Stimulated activated CD4-positive, alpha-beta T cell treated with anti-CD3 and anti-CD28 coated beads, Interleukin-4, amount 100 ng/mL, for 4 hours (primary cell): ENCODE data around the gene ACOT9.
"Not testable (repeated sequence)": the region's sequence is repeated elsewhere in the genome, so short reads cannot be mapped to it uniquely, and the experiment has no call there.

Experiments
- DNase-seq, 2 experiments: peaks; one replicate each; pipeline ENCODE4 v3.0.0-alpha.2; 2020

Gene ACOT9, protein sequence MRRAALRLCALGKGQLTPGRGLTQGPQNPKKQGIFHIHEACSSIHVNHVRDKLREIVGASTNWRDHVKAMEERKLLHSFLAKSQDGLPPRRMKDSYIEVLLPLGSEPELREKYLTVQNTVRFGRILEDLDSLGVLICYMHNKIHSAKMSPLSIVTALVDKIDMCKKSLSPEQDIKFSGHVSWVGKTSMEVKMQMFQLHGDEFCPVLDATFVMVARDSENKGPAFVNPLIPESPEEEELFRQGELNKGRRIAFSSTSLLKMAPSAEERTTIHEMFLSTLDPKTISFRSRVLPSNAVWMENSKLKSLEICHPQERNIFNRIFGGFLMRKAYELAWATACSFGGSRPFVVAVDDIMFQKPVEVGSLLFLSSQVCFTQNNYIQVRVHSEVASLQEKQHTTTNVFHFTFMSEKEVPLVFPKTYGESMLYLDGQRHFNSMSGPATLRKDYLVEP

DNA sequence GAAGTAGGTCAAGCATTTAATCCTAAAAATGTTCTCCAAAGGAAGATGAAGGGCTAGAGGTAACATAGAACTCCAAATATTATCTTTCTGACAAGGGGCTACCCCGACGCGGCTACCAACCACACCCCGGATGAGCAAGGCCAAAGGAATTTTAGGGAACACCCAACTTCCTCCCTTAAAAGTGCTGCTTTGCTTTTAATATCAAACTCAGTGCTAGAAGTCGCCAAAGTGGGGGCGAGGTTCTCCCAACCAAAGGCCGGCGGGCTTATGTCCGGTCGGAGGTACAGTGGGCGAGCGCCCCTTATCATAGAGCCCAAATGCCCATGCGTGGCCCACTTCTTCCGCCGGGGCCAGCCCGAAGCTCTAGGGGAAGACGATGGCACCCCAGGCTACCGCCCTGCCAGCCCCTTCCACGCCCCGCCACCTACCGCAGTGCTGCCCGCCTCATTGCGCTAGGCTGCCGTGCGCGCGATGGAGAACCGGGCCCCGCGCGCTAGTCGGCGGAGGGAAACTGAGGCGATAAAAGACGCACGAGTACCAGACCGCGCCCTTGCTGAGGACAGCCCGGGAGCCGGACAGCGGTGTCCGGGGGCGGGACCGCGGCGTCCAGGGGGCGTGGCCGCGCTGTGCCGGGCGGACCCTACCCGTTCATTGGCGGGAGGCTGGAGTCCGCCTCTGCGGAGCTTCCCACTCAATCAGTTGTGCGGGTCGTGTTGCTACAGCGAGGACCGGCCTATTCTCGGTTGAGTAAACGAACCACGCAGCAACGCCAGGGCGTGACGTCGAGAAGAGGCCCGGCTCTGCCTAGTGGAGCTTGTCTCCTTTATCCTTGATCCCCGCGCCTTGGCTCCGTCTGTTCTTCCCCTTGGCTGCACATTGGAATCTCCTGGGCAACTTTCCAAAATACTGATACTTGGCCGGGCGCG lies at the start of gene ACOT9:
ACOT9 (minus strand) TSS at position 580 of the 926 bp plus-strand sequence; CDS start at position 448, 132 bp downstream.
- DNase-seq, result peak; percentile 53 to 55

DNA sequence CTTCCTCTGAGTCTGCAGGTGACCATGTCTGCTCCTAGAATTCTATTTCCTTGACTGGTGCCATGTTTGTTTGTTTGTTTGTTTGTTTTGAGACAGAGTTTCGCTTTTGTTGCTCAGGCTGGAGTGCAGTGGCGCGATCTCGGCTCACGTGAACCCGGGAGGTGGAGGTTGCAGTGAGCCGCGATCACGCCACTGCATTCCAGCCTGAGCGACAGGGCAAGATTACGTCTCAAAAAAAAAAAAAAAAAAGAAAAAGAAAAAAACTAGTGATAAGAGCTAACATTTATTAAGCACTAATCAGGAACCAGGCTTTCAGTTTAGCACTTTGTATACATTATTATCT lies 47.0 kb upstream of the ACOT9 start:
- DNase-seq, result no peak

DNA sequence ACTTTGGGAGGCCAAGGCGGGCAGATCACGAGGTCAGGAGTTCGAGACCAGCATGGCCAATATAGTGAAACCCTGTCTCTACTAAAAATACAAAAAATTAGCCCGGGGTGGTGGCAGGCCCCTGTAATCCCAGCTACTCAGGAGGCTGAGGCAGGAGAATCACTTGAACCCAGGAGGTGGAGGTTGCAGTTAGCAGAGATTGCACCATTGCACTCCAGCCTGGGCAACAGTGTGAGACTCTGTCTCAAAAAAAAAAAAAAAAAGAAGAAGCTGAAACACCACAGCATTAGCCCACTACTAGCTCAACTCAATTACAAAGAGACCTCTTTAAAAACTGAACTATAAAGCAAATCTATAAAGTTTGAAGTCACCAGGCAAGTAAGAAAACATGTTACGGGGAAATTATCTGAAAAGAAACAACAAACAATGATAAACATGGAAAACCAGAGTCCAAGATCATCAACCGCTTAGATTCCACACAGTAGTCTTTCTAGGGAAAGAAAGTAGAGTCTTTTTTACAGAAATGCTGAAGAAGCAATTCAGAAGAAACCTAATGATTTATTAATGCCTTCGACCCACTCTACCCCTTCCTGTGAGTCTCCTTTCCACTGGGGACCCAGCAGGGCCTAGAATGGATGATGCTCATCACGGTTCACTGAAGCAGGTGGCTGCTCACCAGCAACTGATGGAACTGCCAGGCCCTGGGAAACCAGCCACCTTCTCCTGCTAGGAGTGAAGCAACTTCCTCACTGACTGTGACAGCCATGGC lies 46.5 kb upstream of the ACOT9 start:
- no peak for DNase-seq

DNA sequence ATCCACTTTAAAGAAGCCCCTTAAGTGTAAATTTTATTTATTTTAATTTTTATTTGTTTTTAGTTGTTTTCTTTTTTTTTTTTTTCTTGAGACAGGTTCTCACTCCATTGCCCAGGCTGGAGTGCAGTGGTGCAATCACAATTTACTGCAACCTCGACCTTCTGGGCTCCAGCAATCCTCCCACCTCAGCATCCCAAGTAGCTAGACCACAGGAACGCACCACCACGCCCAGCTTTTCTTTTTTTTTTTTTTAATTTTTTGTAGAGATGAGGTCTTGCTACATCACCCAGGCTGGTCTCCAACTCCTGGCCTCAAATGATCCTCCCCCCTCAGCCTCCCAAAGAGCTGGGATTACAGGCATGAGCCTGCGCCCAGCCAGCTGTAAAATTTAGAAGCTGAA lies 45.9 kb upstream of the ACOT9 start:
- no peak for DNase-seq

DNA sequence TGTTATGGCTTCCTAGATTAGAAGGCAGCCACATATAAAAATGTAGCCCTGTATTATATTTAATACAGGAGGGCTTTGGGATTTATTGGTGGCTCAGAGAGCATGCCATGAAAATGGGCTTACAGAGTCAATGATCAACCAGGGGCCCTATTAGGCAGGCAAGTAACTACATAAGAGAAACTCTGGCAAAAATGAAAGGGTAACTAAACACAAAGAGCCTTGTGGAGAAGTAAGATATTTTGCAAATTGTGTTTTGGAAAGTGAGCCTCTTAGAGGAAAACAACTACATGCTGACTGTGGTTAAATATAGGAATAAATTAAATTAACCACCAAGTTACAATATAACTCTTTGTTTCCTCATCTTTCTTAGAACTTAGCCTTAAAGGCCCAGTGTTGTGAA lies 45.4 kb upstream of the ACOT9 start:
- no peak for DNase-seq

DNA sequence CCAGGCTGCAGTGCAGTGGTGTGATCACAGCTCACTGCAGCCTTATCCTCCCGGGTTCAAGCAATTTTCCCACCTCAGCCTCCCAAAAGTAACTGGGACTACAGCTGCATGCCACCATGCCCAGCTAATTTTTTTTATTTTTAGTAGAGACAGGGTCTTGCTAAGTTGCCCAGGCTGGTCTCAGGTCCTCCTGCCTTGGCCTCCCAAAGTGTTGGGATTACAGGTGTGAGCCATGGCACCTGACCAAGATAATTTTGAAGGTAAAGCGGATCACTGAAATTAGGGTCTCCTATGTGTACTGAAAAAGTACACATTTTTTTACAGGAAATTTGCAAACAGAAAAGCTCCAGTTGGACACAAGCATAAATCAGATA lies 44.7 kb upstream of the ACOT9 start:
- no peak for DNase-seq

DNA sequence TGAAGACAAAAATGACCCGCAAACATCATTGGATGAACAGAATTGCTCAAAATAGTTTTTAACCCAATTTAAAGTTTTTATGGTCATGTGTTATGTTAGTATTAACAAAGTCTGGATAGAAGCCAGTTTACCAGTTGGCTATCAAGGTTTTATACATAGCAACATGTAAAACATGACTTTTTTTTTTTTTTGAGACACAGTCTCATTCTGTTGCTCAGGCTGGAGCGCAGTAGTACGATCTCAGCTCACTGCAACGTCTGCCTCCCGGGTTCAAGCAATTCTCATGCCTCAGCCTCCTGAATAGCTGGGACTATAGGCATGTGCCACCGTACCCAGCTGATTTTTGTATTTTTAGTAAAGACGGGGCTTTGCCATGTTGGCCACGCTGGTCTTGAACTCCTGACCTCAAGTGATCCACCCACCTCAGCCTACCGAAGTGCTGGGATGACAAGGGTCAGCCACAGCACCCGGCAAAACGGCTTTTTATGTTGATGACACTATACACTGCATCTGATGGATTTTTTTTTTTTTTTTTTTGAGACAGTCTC lies 43.3 kb upstream of the ACOT9 start:
- no peak for DNase-seq

DNA sequence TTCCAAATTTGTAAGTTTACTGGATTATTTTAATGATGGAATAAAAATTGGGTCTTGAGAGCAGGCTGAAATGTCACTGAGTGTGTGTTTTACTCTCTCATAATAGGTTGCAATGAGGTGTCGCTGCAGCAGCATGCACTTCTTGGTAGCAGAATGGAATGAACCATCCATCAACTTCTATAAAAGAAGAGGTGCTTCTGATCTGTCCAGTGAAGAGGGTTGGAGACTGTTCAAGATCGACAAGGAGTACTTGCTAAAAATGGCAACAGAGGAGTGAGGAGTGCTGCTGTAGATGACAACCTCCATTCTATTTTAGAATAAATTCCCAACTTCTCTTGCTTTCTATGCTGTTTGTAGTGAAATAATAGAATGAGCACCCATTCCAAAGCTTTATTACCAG lies 42.5 kb upstream of the ACOT9 start:
- DNase-seq, result no peak

DNA sequence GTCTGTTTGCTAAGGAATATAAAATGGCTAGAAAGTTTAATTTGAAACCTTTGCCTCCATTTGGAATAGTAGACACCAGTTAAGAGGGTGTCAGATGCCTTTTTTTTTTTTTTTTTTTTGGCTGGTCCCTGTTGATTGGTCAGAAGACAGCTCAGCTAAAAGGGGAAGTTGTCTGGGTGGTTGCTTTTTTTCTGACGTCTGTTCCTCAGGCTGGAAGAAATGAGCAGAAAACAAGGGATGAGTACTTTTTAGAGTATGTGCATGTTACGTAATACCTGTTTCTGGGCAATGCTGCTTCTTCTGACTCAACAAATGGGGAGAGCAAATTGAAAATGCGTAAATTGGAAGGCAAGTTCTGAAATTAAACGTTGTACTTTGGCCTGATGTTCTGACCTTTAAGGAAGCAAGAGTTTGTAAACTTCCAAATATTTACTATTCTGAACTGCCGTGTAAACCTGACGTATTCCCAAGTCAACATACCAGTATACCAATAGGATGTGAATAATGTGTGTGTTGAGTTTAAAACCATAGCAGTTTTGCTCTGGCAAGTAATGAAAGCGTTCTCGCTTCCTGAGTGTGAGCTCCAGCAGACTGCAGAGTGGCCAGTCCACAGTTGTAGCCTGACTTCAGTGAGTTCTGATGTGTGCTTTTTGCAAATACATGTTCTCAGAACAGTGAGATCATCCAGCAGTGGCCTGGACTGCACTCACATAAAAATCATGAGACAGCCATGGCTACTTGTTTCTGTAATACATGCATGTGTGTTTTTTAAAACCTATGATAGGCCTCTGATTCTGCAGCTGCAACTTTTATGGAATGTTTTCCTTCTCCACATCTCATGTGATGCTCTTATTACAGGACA lies 41.6 kb upstream of the ACOT9 start:
- no peak for DNase-seq

DNA sequence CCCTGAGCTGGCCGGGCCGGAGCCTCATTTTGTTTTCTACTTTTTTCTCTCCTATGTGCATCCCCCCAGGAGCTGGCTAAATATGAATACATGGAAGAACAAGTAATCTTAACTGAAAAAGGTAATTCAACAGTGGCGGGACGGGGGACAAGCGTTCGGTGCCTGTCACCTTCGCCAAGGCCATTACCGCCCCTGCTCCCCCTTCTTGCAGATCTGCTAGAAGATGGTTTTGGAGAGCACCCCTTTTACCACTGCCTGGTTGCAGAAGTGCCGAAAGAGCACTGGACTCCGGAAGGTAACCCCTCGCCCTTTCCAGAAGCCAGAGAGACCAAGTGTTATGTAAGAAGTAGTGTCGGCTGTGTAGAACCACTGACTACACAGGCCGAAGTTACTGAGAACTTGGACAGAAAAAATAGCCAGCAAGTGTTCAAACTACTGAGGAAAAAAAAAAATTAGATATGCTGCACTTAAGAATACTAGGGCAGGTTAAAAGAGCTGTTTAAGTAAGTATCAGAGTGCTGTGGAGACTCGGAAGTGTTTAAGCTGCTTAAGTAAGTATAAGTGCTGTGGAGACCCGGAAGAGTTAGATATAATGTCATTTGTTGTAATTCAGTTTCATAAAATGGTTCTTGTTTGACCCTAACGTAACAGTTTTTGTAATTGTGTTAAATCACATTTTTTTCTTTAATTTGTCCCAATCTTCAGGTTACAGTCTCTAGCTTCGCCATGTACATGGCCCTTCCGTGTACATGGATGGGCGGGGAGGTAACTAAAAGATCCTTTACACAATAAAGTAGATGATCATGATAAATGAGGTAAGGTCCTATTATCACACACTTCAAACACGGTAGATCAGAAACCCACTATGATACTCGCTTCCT lies 40.8 kb upstream of the ACOT9 start:
- DNase-seq, result no peak

DNA sequence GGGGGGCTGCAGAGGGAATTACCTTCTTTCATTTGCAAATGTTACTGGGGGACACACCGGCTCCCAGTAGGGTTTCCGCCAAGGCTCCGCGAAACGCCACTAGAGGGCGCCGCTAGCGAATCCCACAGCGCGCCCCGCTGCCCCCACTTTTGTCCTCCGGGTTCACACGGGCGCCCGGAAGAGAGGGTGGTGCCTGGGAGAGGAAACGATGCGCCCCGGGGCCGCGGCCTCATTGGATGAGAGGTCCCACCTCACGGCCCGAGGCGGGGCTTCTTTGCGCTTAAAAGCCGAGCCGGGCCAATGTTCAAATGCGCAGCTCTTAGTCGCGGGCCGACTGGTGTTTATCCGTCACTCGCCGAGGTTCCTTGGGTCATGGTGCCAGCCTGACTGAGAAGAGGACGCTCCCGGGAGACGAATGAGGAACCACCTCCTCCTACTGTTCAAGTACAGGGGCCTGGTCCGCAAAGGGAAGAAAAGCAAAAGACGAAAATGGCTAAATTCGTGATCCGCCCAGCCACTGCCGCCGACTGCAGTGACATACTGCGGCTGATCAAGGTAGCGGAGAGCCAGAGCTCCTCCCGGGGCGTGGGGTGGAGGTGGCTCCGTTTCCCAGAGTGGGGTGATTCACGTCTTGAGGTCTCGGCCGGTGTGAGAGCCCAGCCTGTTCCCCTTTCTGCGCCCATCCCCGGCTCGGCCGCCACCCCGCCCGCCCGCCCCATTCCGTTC lies 40.0 kb upstream of the ACOT9 start, which contains the start of gene SAT1:
SAT1 (plus strand) TSS at position 311 of the 726 bp plus-strand sequence; CDS start at position 490, 179 bp downstream.
- DNase-seq, result peak; percentile 86 to 93

DNA sequence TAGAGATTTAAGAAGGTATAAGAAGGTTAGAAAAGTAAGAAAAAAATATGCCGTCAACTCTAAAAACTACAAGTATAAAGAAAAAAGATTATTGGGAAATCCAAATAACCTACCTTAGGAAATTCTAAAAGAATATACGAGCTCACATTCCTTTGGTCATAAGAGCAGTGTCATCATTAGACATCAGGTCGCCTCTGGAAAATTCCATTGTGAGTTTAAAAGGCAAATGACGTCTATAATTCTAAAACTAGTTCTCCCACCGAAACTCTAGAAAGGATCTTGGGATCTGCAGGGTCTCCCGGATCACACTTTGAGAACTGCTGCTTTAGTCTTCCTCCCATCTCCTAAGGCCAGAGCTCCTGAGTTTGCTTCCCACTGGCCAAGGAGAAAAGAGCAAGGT lies 39.4 kb upstream of the ACOT9 start:
- no peak for DNase-seq

DNA sequence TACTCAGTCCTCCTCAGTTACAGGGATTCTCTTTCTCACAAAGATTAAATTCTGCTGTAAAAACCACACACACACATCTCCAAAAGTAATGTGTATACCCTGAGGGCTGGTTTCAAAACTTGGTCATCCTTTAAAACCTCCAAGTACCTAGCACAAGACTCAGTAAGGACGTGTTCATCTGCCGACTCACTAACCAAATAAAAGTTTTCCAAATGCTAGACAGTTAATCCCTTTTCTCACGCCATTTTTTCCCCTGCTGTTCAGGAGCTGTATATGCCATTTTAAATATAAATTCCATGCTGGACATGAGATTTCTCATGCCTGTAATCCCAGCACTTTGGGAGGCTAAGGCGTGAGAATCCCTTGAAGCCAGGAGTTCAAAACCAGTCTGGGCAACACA lies 35.9 kb upstream of the ACOT9 start:
- DNase-seq, result no peak

DNA sequence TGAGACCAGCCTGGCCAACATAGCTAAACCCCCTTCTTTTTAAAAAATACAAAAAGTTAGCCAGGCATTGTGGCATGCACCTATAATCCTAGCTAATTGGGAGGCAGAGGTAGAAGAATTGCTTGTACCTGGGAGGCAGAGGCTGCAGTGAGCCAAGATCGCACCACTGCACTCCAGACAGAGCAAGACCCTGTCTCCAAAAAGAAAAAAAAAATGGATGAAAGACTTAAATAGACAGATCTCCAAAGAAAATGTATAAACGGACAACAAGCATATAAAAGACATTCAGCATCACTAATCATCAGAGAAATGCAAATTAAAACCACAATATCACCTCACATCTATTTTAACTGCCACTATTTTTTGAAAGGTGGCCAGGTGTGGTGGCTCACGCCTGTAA lies 33.3 kb upstream of the ACOT9 start:
- DNase-seq, result no peak

DNA sequence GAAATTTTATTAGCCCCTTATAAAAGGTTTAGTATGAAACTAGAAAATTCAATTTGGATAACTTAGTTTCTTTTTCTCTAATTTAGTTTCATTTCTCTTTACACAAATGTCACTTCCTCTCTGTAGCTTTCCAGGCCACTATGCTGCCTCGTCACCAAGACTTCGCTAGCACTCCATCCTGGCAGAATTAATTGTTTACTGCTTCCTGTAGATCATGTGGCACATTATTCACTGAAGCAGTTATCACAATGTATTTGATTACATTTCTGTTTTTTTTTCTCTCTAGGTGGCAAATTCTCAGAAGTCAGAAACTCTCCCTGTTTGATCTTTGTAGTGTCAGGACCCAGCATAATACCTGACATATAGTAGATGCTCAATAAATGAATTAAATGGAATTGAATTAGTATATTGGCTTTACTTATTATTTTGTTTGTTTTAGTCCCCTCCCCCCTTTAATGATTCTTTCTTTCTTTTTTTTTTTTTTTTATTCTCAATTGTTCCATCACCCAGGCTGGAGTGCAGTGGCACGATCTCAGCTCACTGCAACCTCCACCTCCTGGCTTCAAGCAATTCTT lies 30.6 kb upstream of the ACOT9 start:
- peak in 1 of 2 experiments; percentile 66 for DNase-seq

DNA sequence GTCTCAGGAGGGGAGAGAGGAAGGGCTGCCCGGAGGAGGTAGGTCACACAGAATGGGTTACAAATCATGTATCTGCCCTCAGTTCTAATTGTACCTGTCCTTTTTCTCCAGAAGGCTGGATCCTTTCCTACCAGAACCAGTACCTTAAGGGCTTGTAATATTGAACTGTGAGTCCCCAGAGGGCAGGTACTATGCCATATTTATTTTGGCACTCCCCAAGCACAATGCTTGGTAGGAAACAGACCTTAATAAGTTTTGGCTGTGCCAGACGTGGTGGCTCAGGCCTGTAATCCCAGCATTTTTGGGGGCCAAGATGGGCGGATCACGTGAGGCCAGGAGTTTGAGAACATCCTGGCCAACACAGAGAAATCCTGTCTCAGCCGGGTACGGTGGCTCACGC lies 28.0 kb upstream of the ACOT9 start:
- DNase-seq, result not testable (repeated sequence)

DNA sequence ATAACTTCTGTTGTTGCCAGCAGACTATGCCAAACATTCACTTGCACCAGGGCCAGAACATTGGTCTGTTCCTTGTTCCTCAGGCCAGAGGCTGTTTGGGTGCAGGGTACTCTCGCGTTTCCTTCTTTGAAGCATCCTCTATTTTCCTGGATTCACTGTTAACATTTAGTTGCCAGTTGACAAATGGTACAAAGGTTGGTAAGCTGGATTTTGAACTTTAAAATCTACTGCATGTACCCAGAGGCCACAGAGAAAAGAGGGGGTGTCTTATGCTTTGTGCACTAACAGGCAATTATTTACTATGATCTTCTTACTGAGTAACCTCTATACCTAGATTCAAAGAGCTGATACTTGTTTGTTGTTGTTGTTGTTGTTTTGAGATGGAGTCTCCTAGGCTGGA lies 27.1 kb upstream of the ACOT9 start:
- DNase-seq, result no peak

DNA sequence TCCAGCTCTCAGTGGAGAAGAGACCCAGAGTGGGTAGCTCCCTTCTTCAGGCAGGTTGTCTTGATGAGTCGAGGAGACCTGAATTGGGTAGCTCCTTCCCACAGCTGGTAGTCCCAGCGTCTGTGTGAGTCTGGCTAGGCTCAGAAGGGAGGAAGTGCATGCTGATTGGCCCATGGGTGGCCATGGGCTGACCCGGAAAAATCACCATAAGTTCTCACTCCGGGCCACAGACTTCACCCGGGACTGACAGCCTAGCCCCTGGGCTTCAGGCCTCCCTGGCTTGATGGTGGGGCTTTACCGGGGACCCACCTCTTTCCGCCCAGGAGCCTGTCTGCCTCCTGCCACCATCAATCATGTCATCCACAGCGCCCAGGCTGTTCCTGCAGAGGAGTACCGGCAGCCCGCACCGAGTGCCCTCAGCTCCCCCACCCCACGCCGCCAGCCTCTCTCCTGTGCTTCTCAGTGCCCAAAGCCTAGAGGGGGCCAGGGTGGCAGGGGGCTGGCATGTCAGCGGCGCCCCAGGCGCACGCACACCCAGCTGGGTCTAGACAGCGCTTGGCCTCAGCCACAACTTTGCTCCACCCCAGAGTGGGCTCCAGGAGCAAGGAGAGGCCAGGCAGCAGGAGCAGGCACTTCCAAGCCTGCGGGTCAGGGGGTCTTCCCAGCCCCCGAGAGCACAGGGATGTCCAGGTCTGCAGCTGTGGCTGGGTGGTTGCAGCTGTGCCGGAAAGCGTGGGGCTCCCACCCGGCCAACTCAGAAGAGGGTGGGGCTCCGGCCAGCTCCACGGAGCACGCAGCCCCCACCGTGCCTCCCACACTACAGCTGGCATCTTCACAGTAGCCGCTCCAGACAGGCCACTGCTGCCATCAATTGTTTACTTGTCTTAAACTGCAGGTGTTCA lies 23.8 kb upstream of the ACOT9 start:
- DNase-seq, result no peak

DNA sequence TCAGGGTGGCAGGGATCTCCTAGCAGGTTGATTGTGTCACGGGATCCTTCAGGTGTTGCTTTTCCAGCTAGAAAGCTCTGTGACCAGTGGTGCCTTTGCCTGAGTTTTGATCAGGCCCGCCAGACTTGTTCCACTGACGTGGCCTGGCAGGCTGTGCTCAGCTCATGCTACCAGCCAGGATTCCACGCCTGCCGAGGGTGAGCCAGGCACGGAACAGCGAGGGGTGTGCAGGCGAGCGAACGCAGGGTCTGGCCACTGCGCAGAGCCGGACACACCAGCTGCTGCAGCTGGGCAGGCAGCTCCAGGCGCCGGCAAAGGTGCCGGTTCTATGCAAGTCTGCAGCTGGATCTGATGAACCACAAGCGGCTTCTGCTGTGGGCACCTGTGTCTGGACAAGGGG lies 22.8 kb upstream of the ACOT9 start:
- no peak for DNase-seq
